Natural killer cell (primary cell): Measurements from ENCODE around the gene SCGN. TPM values are rescaled to one million over a fixed set of nuclear protein-coding genes. Genes with fewer than 3 reads are reported as not detected.

ENCODE experiments used
- ATAC-seq, 3 donors: fragments of 150-1000 bp in 2 of 3; fragments of 200-7000 bp in 1 of 3; cut with Tn5 transposase; 1 replicate in 1 of 3; 2 replicates in 2 of 3; pipeline ENCODE4 v1.10.0; 2021; ENCODE audit warnings: mild to moderate bottlenecking in 2 of 3, moderate library complexity in 2 of 3
- DNase-seq, 2 donors: peaks; one replicate each; pipeline versions ENCODE4 v3.0.0 to v3.0.0-alpha.2; 2013 to 2021; ENCODE audit warnings: mixed read lengths in 1 of 2
- H3K27ac ChIP-seq: one replicate; pipeline ENCODE4 v1.5.1; 2013; ENCODE audit warnings: mild to moderate bottlenecking, low read length
- H3K27me3 ChIP-seq: one replicate; pipeline ENCODE4 v1.6.1; 2013; ENCODE audit warnings: low read length; ENCODE audit not compliant: control insufficient read depth, insufficient read depth
- H3K36me3 ChIP-seq: one replicate; pipeline ENCODE4 v1.6.1; 2013; ENCODE audit warnings: low read length; ENCODE audit not compliant: control insufficient read depth, insufficient read depth
- H3K4me1 ChIP-seq: one replicate; pipeline ENCODE4 v1.6.1; 2013; ENCODE audit warnings: low read length; ENCODE audit not compliant: control insufficient read depth, insufficient read depth
- H3K4me3 ChIP-seq: one replicate; pipeline ENCODE4 v1.5.1; 2013; ENCODE audit warnings: low read length
- H3K9me3 ChIP-seq: one replicate; pipeline ENCODE4 v1.6.1; 2013; ENCODE audit warnings: low read length; ENCODE audit not compliant: control insufficient read depth, insufficient read depth
- H3K27ac Mint-ChIP-seq, 2 donors: one replicate each; pipeline ENCODE4 v1.8.0; 2022; ENCODE audit warnings: mild to moderate bottlenecking in 2 of 2, mixed read lengths in 2 of 2, moderate library complexity in 1 of 2
- H3K27me3 Mint-ChIP-seq, 2 donors: one replicate each; pipeline ENCODE4 v1.8.0; 2022; ENCODE audit warnings: low read depth in 2 of 2, mixed read lengths in 2 of 2
- H3K36me3 Mint-ChIP-seq: one replicate; pipeline ENCODE4 v1.8.0; 2022; ENCODE audit warnings: mixed read lengths
- H3K4me1 Mint-ChIP-seq, 2 donors: one replicate each; pipeline ENCODE4 v1.8.0; 2022; ENCODE audit warnings: mixed read lengths in 2 of 2
- H3K4me3 Mint-ChIP-seq: one replicate; pipeline ENCODE4 v1.8.0; 2022; ENCODE audit warnings: mild to moderate bottlenecking, moderate library complexity, mixed read lengths
- H3K9me3 Mint-ChIP-seq, 2 donors: one replicate each; pipeline ENCODE4 v1.8.0; 2022; ENCODE audit warnings: mixed read lengths in 2 of 2
- WGBS: methylation state at CpG from one replicate; pipeline ENCODE4 v1.1.7; 2013; ENCODE audit warnings: missing lambda C conversion rate; ENCODE audit not compliant: insufficient coverage; 5-methylcytosine and 5-hydroxymethylcytosine counted together
- intact Hi-C: fragments of 100-400 bp; cut with micrococcal nuclease; formaldehyde crosslinking; loops from one replicate; pipeline ENCODE4 v1.14.2; 2022
- total RNA-seq, 4 donors: library from RNA; stranded (reverse); fragments of 120-200 nt in 1 of 4; gene quantifications; one replicate each; pipeline versions ENCODE4 v1.2.3 to v1.2.4, GENCODE V29; 2013 to 2022
- TF ChIP-seq, protein P1 (sequence below): fragments of 200-600 bp; IDR thresholded peaks from one replicate; pipeline ENCODE4 v1.8.0; 2022; ENCODE audit warnings: antibody characterized with exemption

The SCGN gene
- total RNA-seq, 3 donors from 2014 or later (not counting 1 experiment from before 2014, with no cell fraction given) = not detected

DNA sequence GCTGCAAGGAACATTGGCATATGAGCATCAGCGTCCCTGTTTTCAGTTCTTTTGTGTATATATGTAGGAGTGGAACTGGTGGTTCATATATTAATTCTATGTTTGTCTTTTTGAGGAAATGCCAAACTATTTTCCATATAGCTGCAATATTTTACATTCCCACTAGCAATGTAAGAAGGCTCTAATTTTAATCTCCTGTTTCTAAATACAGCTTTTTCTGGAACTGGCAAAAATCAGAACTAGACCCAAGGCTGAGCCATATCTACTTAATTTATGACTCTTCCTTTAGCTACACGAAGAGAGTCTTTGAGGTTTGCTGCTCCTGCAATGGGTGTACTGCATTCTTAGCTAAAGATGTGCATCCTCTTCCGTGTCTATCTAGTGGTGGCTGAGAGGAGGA, 52.0 kb downstream of the SCGN start:
- no peaks in the 10 kb centered on the region for H3K4me1 Mint-ChIP-seq
- Histone ChIP-seq H3K4me3 (no peak overlapping the region), H3K27me3 (no peaks in the 10 kb centered on the region), H3K9me3 (no peaks in the 10 kb centered on the region), H3K4me1 (no peaks in the 10 kb centered on the region), H3K27ac (no peak overlapping the region), H3K36me3 (no peaks in the 10 kb centered on the region)
- no peak overlapping the region for H3K4me3 Mint-ChIP-seq
- WGBS = 68% methylated on average over 2 of the region's 3 CpGs
- H3K36me3 Mint-ChIP-seq = no peaks in the 10 kb centered on the region
- TF ChIP-seq, protein P1, sequence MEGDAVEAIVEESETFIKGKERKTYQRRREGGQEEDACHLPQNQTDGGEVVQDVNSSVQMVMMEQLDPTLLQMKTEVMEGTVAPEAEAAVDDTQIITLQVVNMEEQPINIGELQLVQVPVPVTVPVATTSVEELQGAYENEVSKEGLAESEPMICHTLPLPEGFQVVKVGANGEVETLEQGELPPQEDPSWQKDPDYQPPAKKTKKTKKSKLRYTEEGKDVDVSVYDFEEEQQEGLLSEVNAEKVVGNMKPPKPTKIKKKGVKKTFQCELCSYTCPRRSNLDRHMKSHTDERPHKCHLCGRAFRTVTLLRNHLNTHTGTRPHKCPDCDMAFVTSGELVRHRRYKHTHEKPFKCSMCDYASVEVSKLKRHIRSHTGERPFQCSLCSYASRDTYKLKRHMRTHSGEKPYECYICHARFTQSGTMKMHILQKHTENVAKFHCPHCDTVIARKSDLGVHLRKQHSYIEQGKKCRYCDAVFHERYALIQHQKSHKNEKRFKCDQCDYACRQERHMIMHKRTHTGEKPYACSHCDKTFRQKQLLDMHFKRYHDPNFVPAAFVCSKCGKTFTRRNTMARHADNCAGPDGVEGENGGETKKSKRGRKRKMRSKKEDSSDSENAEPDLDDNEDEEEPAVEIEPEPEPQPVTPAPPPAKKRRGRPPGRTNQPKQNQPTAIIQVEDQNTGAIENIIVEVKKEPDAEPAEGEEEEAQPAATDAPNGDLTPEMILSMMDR = no peak
- intact Hi-C loops = no loop called here
- ATAC-seq (no peak), DNase-seq (no peak)
- H3K27ac Mint-ChIP-seq = no peak overlapping the region
- H3K9me3 Mint-ChIP-seq = no peaks in the 10 kb centered on the region
- peaks cover 11 to 45% of the 10 kb centered on the region in 2 donors for H3K27me3 Mint-ChIP-seq

DNA sequence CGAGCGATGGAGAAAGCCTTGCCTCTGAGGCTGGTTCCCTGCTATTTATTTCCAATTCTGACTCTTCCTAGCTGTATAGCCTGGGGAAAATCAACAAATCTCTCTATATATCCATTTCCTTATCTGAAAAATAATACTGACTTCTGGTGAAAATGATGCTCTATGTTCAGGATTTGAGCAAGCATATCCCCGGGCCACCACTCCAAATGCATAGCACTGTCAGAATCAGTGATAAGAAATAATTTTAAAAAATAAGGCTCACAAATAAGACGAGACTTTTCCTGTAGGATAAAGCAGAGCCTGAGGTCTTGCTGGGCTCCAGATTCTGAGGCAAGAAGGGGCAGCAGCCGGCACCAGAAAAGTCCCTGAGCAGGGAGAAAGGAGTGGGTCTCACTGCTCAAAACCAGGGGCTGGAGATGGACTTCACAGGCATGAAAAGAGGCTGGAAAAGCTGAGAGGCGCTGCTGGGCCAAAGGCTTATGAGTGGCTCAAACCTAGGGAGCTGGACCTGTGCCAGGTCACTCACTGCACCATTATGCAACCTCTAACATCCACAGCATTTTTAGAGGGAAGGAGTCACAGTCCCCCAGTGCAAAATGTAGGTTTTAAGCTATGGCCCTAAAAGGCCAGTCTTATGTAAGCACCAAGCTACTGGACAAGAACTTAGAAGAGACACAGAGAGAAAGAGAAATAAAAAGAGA, 54.4 kb downstream of the SCGN start:
- intact Hi-C loops = no loop called here
- no peaks in the 10 kb centered on the region for H3K36me3 ChIP-seq
- TF ChIP-seq, protein P1 = no peak
- H3K27me3 ChIP-seq = no peaks in the 10 kb centered on the region
- H3K9me3 ChIP-seq = no peaks in the 10 kb centered on the region
- H3K27ac Mint-ChIP-seq = no peak overlapping the region
- no peaks in the 10 kb centered on the region for H3K4me1 ChIP-seq
- DNase-seq = no peak
- ATAC-seq = no peak
- no peak overlapping the region for H3K4me3 ChIP-seq
- H3K36me3 Mint-ChIP-seq = no peaks in the 10 kb centered on the region
- no peak overlapping the region for H3K4me3 Mint-ChIP-seq
- no peaks in the 10 kb centered on the region for H3K9me3 Mint-ChIP-seq
- no peak overlapping the region for H3K27ac ChIP-seq
- no peaks in the 10 kb centered on the region for H3K4me1 Mint-ChIP-seq
- H3K27me3 Mint-ChIP-seq = peaks cover 11 to 37% of the 10 kb centered on the region in 2 donors
- WGBS = 86% methylated on average over 6 of the region's 6 CpGs

DNA sequence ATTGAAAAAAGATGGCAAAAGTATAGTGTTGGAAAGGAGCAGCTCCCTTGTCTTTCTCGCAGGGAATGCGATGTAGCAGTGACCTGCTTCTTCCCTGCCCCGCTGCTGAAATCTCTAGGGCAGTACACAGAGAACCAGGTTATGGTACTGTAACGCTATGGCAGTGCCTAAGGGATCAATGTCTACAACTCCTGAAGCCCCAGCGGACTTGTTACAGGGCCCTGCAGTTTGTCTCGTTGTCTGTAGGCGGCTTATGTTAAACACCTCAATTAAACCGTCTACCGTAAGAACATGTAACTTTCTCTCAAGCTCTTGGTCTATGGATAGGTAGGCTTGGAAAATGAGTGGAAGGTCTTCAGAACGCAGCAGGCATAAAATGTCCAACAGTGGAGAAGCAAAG, 57.7 kb downstream of the SCGN start:
- intact Hi-C loops = no loop called here
- Mint-ChIP-seq H3K27me3 (peaks cover 10 to 13% of the 10 kb centered on the region in 2 donors), H3K4me1 (no peaks in the 10 kb centered on the region), H3K4me3 (no peak overlapping the region), H3K36me3 (no peaks in the 10 kb centered on the region), H3K27ac (no peak overlapping the region), H3K9me3 (no peaks in the 10 kb centered on the region)
- DNase-seq (no peak), ATAC-seq (no peak)
- Histone ChIP-seq H3K9me3 (no peaks in the 10 kb centered on the region), H3K27me3 (no peaks in the 10 kb centered on the region), H3K4me3 (no peak overlapping the region), H3K27ac (no peak overlapping the region), H3K4me1 (no peaks in the 10 kb centered on the region), H3K36me3 (no peaks in the 10 kb centered on the region)
- WGBS = 94% methylated on average over 10 of the region's 10 CpGs
- TF ChIP-seq, protein P1 = no peak

DNA sequence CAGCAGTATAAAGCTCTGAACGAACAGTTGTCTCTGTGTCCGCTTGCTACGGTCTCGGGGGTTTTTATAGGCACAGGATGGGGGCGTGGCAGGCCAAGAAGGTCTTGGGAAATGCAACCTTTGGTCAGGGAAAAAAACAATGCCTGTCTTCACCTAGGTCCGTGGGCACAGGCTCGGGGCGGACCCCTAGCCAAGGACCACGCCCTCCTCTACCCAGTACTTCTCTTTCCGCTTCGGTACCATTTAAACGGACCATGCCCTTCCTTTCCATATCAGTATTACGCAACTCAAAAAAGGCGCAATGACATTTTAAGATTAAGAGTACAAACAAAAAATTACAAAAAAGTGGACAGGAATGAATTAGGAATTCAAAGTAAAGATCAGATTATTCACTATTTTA, 58.3 kb downstream of the SCGN start:
- no peaks in the 10 kb centered on the region for H3K4me1 ChIP-seq
- H3K36me3 Mint-ChIP-seq = no peaks in the 10 kb centered on the region
- DNase-seq = no peak
- peaks cover 2% of the 10 kb centered on the region for H3K27me3 ChIP-seq
- no peaks in the 10 kb centered on the region for H3K9me3 Mint-ChIP-seq
- no peaks in the 10 kb centered on the region for H3K4me1 Mint-ChIP-seq
- WGBS = 74% methylated on average over 12 of the region's 14 CpGs
- no peaks in the 10 kb centered on the region for H3K9me3 ChIP-seq
- no peak overlapping the region for H3K27ac Mint-ChIP-seq
- no peaks in the 10 kb centered on the region for H3K36me3 ChIP-seq
- intact Hi-C loops = no loop called here
- no peak overlapping the region for H3K4me3 Mint-ChIP-seq
- TF ChIP-seq, protein P1 = no peak
- no peak for ATAC-seq
- peaks cover 10 to 13% of the 10 kb centered on the region in 2 donors for H3K27me3 Mint-ChIP-seq
- no peak overlapping the region for H3K4me3 ChIP-seq
- H3K27ac ChIP-seq = no peak overlapping the region
